ENCODE results near the gene NEUROD1.

- TF ChIP-seq CTCF (tag by site-specific recombination; IDR thresholded peaks at IDR 0.05) = peak; percentile 94
- TF ChIP-seq BCL11A (tag by site-specific recombination; IDR thresholded peaks at IDR 0.05; ENCODE audit: low read depth) = no peak
- TF ChIP-seq ZNF639 (tag by site-specific recombination; IDR thresholded peaks at IDR 0.05) = no peak
- TF ChIP-seq ZNF660 (tag by site-specific recombination; IDR thresholded peaks at IDR 0.05) = 0 out of 2 replicates have a peak, but pooled peaks have one; percentile 14
These were observed 23.6 kb downstream of the NEUROD1 start, which contains the start of gene CERKL for GRCh38 chr2:181656450-181657291.
